ENCODE measurements around the gene PPP2R2B.

DNA sequence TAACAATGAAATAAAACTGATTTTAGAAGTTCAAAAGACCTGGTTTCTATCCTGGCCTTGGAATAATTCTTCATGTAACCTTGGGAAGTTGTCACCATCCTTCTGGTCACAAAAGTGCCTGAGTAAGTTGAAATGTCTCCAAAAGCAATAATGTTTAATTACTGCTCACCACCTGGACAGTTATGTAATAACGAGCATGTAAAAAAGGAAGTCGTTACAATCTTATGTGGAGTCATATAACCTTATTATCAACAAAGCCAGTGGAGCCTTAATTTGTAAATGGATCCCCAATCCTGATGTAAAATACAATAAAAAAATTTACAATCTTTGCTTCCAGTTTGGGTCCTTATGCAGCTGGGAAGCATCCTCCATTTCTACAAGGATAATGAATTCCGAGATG lies 298.3 kb downstream of the PPP2R2B start:
- TF ChIP-seq, protein P1, sequence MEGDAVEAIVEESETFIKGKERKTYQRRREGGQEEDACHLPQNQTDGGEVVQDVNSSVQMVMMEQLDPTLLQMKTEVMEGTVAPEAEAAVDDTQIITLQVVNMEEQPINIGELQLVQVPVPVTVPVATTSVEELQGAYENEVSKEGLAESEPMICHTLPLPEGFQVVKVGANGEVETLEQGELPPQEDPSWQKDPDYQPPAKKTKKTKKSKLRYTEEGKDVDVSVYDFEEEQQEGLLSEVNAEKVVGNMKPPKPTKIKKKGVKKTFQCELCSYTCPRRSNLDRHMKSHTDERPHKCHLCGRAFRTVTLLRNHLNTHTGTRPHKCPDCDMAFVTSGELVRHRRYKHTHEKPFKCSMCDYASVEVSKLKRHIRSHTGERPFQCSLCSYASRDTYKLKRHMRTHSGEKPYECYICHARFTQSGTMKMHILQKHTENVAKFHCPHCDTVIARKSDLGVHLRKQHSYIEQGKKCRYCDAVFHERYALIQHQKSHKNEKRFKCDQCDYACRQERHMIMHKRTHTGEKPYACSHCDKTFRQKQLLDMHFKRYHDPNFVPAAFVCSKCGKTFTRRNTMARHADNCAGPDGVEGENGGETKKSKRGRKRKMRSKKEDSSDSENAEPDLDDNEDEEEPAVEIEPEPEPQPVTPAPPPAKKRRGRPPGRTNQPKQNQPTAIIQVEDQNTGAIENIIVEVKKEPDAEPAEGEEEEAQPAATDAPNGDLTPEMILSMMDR (IDR thresholded peaks at IDR 0.05), result no peak
- TF ChIP-seq POLR2A (IDR thresholded peaks at IDR 0.05), result no peak
